Measurements from ENCODE around the gene MYL6.

Gene MYL6

GRCh38 chr12:56165369-56165768, 7.2 kb downstream of the MYL6 start:
- TF ChIP-seq, protein P1, sequence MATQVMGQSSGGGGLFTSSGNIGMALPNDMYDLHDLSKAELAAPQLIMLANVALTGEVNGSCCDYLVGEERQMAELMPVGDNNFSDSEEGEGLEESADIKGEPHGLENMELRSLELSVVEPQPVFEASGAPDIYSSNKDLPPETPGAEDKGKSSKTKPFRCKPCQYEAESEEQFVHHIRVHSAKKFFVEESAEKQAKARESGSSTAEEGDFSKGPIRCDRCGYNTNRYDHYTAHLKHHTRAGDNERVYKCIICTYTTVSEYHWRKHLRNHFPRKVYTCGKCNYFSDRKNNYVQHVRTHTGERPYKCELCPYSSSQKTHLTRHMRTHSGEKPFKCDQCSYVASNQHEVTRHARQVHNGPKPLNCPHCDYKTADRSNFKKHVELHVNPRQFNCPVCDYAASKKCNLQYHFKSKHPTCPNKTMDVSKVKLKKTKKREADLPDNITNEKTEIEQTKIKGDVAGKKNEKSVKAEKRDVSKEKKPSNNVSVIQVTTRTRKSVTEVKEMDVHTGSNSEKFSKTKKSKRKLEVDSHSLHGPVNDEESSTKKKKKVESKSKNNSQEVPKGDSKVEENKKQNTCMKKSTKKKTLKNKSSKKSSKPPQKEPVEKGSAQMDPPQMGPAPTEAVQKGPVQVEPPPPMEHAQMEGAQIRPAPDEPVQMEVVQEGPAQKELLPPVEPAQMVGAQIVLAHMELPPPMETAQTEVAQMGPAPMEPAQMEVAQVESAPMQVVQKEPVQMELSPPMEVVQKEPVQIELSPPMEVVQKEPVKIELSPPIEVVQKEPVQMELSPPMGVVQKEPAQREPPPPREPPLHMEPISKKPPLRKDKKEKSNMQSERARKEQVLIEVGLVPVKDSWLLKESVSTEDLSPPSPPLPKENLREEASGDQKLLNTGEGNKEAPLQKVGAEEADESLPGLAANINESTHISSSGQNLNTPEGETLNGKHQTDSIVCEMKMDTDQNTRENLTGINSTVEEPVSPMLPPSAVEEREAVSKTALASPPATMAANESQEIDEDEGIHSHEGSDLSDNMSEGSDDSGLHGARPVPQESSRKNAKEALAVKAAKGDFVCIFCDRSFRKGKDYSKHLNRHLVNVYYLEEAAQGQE (IDR thresholded peaks at IDR 0.05; ENCODE audit: insufficient read depth in 1 of 2, low read depth in 2 of 2, low read length in 2 of 2): no peak
- TF ChIP-seq POLR2AphosphoS5 (IDR thresholded peaks at IDR 0.05; ENCODE audit: low read depth, low read length): 0 out of 2 replicates have a peak, but pooled peaks have one; percentile 30

DNA sequence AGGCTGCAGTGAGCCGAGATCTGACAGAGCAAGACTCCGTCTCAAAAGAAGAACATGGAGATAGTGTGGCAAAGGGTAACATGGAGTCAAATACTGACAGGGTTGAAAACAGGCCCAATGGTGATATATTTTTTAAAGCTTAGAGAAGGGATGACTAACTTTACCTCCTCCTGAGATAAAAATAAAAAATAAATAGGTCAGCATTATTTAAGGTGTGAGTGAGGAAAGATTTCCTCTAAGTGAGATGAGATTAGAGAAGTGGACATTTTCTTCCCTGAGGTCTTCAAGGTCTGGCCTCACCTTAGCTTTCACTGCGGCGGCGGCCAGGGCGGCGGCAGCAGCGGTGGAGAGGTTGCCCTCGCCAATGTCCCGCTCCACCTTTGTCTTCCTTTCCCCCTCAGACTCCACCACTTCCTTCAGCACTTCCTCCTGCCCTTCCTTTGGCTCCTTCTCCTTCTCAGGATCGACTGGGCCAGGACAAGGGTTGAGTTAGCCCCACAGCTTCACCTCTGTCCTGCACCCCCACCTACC, 11.1 kb downstream of the MYL6 start:
- no peak for TF ChIP-seq FOXP2 (optimal IDR thresholded peaks at IDR 0.05; ENCODE audit: borderline replicate concordance, extremely low read depth, extremely low read length, insufficient read depth)
- TF ChIP-seq, protein P1 (IDR thresholded peaks at IDR 0.05; ENCODE audit: insufficient read depth in 1 of 2, low read depth in 2 of 2, low read length in 2 of 2): no peak
- TF ChIP-seq SIN3A (IDR thresholded peaks at IDR 0.05; ENCODE audit: borderline replicate concordance, insufficient read depth, low read length): no peak
- no peak for TF ChIP-seq TAF1 (IDR thresholded peaks at IDR 0.05; ENCODE audit: borderline replicate concordance, insufficient read depth, low read length)
- TF ChIP-seq POLR2AphosphoS5 (IDR thresholded peaks at IDR 0.05; ENCODE audit: low read depth, low read length): no peak

- TF ChIP-seq SIN3A (IDR thresholded peaks at IDR 0.05; ENCODE audit: borderline replicate concordance, insufficient read depth, low read length): no peak
- TF ChIP-seq TAF1 (IDR thresholded peaks at IDR 0.05; ENCODE audit: borderline replicate concordance, insufficient read depth, low read length): no peak
- no peak for TF ChIP-seq POLR2AphosphoS5 (IDR thresholded peaks at IDR 0.05; ENCODE audit: low read depth, low read length)
- TF ChIP-seq, protein P1 (IDR thresholded peaks at IDR 0.05; ENCODE audit: insufficient read depth in 1 of 2, low read depth in 2 of 2, low read length in 2 of 2): no peak
Measured at GRCh38 chr12:56172839-56173238, 14.7 kb downstream of the MYL6 start.

DNA sequence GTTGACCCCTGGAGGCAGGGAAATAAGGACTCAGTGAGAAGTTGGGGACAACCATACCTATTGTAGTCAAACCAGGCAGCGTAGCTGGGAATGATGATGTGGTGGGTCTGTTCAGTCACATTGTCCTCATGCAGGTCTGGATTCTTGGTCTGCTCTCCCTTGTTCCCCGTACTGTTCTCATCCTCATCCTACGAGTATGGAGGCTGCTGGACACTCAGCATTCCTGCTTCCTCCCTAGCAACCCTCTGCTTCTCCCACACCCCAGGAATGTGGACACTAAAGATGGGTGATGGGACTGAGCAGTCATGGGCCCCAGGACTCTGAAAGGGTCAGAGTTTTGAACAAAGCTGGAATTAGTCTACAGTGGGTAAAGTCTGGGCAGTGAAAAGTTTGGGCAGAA, 20.2 kb downstream of the MYL6 start:
- TF ChIP-seq, protein P1 (IDR thresholded peaks at IDR 0.05; ENCODE audit: insufficient read depth in 1 of 2, low read depth in 2 of 2, low read length in 2 of 2): no peak
- TF ChIP-seq POLR2AphosphoS5 (IDR thresholded peaks at IDR 0.05; ENCODE audit: low read depth, low read length): 0 out of 2 replicates have a peak, but pooled peaks have one; percentile 24

GRCh38 chr12:56186957-56187356, 28.8 kb downstream of the MYL6 start:
- TF ChIP-seq SIN3A (IDR thresholded peaks at IDR 0.05; ENCODE audit: borderline replicate concordance, insufficient read depth, low read length) (no peak), TAF1 (IDR thresholded peaks at IDR 0.05; ENCODE audit: borderline replicate concordance, insufficient read depth, low read length) (no peak), FOXP2 (optimal IDR thresholded peaks at IDR 0.05; ENCODE audit: borderline replicate concordance, extremely low read depth, extremely low read length, insufficient read depth) (no peak), POLR2AphosphoS5 (IDR thresholded peaks at IDR 0.05; ENCODE audit: low read depth, low read length) (no peak)
- TF ChIP-seq, protein P1 (IDR thresholded peaks at IDR 0.05; ENCODE audit: insufficient read depth in 1 of 2, low read depth in 2 of 2, low read length in 2 of 2): no peak

All from PFSK-1 (cell line).